NCI-H748 (cell line): ENCODE results near the gene TBCC.
"Not testable (repeated sequence)": the region's sequence is repeated elsewhere in the genome, so short reads cannot be mapped to it uniquely, and the experiment has no call there.

ENCODE experiments used
- DNase-seq: peaks from one replicate; lab custom pipeline; 2025; ENCODE audit not compliant: unreplicated experiment; lab: John Stamatoyannopoulos, UW

Gene TBCC

DNA sequence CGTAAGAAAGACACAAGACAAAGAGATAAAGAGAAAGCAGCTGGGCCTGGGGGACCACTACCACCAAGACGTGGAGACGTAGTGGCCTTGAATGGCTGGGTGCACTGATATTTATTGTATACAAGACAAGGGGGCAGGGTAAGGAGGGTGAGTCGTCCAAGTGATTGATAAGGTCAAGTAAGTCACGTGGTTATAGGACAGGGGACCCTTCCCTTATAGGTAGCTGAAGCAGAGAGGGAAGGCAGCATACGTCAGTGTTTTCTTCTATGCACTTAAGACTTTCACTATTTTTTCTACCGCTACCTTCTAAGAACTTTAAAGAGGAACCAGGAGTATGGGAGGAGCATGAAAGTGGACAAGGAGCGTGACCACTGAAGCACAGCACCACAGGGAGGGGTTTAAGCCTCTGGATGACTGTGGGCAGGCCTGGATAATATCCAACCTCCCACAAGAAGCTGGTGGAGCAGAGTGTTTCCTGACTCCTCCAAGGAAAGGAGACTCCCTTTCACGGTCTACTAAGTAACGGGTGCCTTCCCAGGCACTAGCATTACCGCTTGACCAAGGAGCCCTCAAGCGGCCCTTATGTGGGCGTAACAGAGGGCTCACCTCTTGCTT lies 11.9 kb downstream of the TBCC start:
- not testable (repeated sequence) for DNase-seq

DNA sequence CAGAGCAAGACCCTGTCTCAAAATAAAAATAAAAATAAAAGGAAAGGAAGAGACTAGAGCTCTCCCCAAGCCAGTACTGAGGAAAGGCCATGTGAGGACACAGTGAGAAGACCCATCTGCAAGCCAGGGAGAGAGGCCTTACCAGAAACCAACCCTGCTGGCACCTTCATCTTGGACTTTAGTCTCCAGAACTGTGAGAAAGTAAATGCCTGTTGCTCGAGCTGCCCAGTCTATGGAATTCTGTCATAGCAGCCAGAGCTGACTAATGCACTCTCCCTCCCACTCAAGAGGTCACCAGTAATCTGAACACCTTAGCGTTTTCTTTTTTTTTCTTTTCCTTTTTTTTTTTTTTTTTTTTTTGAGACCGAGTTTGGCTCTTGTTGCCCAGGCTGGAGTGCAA lies 16.2 kb downstream of the TBCC start:
- no peak for DNase-seq

DNA sequence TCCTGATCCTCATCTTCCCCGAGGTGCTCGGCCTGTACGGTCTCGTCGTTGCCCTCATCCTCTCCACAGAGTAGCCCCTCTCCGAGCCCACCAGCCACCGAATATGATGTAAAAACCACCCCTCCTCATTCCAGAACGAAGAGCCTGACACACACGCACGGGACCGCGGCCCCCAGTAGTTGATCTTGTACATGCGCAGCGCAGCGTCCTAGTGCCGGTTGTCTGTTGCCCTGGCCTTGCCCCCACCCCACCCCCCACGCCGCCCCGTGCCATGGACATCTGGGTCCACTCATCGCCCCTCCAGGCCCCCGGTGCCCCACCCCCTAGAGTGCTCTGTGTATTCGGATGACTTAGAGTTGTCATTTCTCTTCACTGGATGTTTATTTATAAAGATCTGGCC lies 18.3 kb downstream of the TBCC start:
- DNase-seq: no peak

DNA sequence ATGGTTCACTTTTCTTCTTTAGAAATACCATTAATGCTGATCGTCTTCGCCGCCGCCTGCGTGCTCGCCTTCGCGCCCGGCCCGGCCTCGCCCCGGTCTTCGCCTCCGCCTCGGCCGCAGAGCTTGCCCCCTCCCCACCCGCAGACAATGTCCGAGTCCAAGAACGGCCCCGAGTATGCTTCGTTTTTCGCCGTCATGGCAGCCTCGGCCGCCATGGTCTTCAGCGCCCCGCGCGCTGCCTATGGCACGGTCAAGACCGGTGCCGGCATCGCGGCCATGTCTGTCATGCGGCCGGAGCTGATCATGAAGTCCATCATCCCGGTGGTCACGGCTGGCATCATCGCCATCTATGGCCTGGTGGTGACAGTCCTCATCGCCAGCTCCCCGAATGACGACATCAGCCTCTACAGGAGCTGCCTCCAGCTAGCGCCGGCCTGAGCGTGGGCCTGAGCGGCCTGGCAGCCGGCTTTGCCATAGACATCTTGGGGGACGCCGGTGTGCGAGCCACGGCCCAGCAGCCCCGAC lies 18.8 kb downstream of the TBCC start:
- DNase-seq: peak; percentile 69

DNA sequence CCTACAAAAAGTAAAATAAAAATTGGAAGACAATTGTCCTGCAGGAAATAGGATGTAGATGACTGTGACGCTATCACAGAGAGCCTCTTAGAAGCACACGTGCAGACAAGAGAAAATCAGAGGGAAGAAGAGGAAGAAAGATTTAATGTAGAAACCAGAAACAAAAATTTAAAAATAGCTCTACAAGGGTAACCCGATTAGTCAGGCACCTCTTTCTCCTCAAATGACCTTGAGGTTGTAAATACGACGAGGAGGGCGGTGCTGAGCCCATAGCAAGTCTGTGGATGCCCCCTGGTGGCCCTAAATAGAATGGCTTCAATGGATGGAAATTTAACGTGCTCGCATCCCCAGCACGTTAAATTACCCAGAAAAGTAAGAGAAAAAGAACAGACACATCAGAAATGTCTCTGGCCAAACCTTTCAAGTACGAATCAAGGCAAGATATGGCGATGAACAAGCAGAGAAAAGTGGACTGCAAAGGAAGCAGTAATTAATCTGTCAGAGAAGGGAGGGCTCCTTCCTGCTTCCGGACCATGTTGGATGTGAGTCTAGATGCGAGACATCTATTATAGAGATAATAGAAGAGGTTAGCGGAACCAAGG lies 19.3 kb downstream of the TBCC start:
- DNase-seq: peak; percentile 87

DNA sequence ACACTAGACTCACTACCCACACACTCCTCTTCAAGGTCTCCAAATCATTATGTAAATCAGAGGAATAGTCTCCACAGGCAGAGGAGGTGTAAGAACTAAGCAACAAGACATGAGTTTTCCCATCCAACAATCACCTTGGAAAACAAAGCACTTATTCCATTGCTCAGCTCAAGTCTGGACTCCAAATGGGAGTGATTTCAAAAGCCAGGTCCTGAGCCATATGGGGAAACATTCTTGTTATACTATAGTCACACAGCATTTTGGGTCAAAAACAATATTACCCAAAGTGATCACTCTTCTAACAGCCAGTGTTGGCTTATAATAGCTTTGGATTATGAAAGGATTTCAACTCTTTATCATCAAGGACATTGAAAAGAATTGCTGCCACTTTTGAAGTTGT lies 19.9 kb downstream of the TBCC start:
- DNase-seq: no peak

DNA sequence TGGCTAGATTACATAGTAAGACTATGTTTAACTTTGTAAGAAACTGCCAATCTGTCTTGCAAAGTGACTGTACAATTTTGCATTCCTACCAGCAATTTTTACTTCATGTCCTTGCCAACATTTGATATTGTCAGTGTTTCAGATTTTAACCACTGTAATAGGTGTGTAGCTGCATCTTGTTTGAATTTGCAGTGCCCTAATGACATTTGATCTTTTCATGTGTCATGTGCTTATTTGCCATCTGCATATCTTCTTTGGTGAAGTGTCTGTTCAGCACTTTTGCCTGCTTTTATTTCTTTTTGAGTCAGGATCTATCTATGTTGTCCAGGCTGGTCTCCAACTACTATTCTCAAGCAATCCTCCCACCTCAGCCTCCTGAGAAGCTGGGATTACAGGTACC lies 21.1 kb downstream of the TBCC start:
- DNase-seq: no peak

DNA sequence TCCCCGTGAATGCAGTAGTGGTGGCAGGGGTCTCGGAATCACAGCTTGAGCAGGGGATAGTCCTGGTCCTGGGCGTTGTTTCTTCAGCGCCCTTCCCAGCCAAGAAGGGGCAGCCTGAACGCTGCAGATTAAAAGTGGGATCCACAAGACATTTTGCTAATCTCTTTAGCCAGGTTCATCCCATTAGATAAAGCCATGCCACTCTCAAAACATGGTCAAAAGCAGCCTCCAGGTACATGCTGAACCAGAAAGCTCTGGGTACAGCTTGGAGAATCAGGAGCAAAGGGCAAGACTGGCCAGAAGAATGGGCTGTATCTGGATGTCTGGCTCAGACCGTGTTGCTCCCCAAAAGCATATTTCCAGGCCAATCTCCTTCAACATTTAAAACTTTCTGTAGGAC lies 23.4 kb downstream of the TBCC start, which contains the start of gene PRPH2:
Gene PRPH2, minus strand, starts transcription at position 101 of the 400 bp plus-strand sequence. CDS start 263 bp downstream, outside the sequence.
- no peak for DNase-seq

DNA sequence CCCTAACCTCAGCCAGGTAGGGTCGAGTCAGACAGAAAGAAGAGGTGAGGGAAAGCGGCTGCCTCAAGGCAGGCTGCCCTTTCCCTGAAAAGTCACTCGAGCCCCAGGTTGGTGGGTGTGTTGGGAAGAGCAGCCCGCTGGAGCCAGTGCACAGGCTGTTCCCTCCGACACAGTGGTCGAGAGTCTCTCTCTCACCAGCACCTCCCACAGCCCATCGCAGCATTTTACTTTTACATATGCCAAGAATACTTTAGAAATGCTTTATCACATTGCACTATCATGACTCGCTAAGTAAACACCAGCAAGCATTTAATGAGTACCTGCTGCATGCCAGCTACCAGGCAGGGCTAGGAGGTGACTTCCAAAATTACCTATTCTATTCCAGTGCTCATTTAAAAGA lies 25.2 kb downstream of the TBCC start:
- DNase-seq: no peak

DNA sequence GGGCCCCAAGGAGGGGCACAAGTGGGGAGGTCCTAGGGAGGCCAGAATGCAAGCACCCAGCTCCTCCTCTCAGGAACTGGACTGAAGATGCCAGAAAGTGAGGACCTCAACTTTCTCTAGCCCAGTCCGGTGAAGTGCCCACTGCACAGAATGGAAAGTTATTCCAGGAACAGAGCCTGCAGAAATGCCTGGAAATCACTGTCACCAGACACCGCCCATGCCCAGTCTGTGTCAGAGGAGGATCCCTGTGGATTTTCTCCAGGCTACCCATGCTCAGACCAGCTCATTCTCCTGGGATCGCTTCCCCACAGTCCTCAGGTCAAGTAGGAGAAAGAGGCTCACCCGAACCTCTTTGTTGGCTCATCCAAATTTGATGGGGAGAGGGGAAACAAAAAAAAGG lies 30.0 kb downstream of the TBCC start:
- DNase-seq: no peak

DNA sequence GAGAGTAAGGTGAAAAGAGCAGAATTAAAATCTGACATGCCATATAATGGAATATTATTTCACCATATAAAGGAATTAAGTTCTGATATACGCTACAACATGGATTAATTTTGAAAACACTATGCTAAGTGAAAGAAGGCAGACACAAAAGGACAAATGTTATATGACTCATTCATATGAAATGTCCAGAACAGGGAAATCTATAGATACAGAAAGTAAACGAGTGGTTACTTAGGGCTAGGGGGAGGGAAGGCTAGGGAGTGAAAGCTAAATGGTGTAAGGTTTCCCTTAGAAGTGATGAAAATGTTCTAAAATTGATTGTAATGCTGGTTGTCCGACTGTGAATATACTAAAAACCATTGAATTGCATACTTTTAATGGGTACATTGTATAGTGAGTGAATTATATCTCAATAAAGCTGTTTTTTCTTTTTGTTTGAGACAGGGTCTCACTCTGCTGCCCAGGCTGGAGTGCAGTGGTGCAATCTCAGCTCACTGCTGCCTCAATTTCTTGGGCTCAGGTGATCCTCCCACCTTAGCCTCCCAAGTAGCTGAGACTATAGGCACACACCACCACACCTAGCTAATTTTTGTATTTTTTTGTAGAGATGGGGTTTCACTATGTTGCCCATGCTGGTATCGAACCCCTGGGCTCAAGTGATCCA lies 31.7 kb downstream of the TBCC start:
- no peak for DNase-seq

DNA sequence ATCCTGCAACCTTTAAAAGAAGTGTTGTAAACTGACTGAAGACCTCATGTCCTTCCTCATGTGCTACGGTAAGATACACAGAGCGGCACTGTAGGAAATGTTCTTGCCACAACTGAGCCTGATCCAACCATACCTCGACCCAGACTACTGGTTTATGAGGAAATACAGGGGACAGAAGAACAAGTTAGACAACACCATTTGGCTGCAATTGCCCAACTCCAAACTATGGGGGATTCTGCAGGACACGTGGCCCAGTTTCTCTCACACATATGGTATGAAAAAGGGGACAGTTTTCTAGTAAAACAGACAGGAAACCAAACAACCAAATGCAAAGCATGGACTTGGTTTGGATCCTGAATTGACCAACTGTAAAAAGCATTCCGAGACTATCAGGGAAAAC lies 34.0 kb downstream of the TBCC start:
- DNase-seq: no peak

DNA sequence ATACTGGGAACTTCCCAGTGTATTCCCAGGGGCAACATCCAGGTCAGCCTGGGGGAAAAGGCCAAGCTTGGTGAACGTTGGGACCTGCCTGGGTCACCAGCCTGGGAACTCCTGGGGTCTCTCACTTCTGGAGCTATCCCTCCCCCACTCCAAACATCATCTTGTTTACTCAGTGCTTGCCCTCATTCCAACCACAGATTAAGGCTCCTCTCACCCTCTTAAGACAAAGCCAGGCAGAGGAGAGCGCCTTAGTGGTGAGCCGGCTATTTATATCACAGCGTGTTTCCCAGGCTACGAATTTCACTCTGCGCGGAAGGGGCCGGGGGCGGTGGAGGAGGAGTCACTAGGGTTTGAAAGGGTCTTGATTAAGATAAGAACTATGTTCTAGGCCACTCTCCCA lies 35.6 kb downstream of the TBCC start:
- DNase-seq: no peak

DNA sequence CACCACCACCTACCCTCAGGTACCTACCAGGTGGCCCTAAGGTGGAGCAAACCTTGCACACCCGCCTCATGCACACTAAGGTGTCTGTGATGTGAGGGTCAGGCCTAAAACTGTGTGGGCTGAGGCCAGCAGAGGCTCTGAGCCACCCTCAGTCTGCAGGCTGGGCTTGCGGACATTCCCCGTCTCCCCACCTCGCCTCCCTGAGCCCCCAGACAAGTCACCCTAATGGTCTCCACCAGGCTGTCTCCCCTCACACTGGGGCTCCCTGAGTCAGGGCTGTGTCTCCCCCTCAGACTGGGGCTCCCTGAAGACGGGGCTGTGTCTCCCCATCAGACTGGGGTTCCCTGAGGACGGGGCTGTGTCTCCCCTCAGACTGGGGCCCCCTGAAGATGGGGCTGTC lies 36.0 kb downstream of the TBCC start:
- no peak for DNase-seq

DNA sequence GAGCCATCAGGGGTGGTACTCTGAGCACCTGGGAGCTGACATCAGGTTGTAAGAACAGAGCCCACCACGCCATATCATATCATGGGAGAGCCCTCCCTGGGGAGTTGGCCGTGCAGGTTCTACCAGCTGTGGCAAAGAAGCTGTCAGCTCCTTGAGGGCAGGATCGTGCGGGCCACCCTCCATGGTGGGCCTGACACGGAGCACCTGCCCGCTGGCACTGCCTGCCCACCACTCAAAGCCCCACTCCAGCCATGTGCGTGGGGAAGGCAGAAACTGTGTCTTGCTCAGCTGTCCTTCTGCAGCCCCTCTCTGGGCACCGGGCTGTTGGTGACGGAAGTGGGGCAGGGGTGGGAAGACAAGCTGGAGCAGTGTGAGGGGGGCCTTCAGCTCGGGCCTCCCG lies 37.8 kb downstream of the TBCC start:
- no peak for DNase-seq

DNA sequence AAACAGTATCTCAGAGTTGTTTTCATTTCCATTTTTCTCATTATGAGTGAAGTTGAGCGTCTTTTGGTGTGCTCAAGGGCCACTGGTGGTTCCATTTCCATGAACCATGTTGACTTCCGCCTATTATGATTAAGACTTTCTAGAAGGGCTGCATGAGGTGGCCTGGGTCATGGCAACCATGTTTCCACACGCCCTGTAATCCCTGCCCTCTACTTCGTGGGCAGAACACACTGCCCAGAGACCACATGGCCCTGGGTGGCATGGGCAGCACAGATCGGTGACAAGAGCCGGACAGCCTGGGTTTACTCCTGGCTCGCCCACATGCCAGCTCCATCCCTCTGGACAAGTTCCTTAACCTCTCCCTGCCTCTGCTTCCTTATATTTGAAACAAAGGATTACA lies 38.3 kb downstream of the TBCC start:
- no peak for DNase-seq

DNA sequence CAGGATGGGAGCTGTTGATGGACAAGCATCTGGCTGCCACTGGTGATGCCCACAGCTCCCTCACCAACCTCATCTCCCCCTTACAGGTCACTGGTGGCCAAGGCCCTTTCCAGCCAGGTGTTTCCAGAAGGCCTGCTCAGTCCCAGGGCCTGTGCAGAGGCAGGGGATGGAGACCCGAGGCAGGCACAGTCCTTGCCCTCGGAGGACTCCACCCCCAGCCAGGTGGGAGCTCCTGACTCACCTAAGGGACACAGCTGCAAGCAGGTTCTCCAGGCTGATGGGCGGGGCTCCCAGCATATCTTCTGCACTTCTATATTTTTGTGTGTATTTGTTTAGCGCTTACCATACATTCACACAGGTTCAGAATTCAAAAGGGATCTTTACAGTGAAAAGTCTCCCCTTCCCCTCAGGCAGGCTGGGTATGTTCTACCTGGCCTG lies 40.9 kb downstream of the TBCC start:
- peak; percentile 21 for DNase-seq

DNA sequence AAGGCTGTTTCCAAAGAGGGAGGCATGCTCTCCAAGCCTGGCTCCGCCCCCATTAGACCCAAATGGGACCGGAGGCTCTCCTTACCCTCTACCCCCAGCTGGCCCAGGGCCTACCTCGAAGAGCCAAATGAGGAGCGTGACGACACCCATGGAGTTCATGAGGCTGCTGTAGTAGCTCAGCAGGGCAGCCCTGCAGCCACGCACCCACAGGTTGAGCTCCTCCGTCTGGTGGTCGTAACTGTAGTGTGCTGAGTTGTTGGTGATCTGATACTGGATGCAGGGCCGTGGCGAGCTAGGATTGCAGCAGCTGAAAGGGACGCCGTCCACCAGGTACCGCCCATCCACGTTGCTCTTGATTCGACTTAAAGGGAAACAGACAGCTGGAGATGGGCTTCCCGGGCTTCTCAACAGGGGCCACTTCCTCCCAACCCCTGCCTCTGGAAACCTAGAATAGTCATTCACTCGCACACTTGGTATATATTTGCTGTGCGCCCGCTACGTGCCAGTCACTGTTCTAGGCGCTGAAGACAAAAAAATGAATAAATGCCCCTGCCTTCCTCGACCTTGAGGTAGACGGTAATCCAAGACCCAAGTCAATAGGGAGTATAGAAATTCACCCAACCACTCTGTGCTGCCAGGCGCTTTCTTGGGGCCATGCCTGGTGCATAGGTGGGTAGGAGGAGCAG lies 41.5 kb downstream of the TBCC start:
- DNase-seq: no peak

DNA sequence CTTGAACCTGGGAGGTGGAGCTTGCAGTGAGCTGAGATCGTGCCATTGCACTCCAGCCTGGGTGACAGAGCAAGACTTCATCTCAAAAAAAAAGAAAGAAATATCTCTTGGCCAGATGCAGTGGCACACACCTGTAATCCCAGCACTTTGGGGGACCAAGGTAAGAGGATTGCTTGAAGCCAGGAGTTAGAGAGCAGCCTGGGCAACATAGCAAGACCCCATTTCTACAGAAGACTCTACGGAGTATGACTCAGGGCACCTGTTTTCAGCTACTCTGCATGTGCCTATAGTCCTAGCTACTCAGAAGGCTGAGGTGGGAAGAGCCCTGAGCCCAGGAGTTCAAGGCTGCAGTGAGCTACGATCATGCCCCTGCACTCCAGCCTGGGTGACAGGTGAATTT lies 43.1 kb downstream of the TBCC start:
- DNase-seq: not testable (repeated sequence)

DNA sequence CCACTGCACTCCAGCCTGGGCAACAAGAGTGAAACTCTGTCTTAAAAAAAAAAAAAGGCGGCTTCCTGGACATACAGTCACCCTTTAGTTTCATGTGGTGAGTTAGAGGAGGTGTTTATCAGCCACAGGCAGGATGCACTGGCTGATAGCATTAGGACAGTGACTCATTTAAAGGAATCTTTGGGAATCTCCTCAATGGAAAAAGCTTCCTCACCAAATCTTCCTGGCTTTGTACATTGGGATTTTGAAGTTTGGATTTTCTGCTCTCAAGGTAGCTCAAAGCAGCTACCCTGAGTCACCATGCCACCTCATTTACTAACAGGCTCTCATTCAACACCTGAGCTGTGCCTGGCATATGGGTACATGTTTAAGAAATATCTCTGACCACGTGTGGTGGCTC lies 43.7 kb downstream of the TBCC start:
- DNase-seq: no peak

DNA sequence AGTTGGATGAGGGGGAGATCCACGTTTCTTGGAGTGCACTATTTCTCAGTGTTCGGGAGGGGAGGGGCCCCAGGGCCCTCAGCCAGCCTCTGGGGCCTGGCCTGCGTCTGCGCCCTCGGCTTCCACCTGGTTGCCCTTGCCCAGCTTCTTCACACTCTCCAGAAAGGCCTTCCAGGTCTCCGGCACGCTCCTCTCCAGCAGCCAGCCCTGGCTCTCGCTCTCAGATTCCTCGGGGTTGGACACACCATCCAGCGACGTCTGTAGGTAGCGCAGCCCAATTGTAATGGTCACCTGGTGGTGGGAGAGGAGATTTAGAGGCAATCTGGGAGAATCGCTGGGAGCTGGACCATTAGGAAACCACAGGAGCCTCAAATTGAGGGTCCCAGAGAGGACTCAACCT lies 47.7 kb downstream of the TBCC start:
- no peak for DNase-seq

DNA sequence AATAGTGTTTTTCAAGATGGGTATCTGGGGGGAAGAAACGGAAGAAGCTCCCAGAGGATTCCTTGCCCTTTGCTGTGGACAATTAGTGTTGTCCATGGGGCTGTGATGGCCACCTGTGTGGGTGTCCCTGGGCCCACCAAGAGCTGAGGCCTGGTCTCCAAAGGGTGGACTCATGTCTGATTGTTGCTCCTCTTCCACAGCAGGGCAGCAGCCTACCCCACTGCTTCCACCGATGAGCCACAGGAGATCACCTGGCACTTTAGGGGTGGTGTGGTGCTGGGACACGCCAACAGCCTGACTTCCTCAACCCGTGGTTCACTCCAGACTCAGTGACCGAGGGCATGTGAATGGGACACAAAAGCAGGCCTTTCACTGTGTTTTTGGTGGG lies 48.6 kb downstream of the TBCC start:
- DNase-seq: no peak
